H1 (cell line): ENCODE measurements around the gene SCARB2. TPM values are rescaled to one million over a fixed set of nuclear protein-coding genes. Genes with fewer than 3 reads are reported as not detected.

Source experiments
- CBX5 ChIP-seq: fragments of 300-800, 300-1000 bp; sonication (generic); IDR thresholded peaks from 2 replicates; pipeline ENCODE4 v1.7.1; 2016; ENCODE audit warnings: antibody characterized with exemption, low read length, low read depth
- CREB1 ChIP-seq: IDR thresholded peaks from 2 replicates; pipeline ENCODE4 v1.6.1; 2012; ENCODE audit warnings: inconsistent platforms
- GTF2F1 ChIP-seq: IDR thresholded peaks from 2 replicates; pipeline ENCODE4 v1.6.1; 2012; ENCODE audit warnings: low read depth, low read length, improper control_type of control experiment, borderline replicate concordance
- MAFK ChIP-seq: IDR thresholded peaks from 2 replicates; pipeline ENCODE4 v1.6.1; 2012; ENCODE audit warnings: low read depth, mild to moderate bottlenecking, improper control_type of control experiment, low read length
- NRF1 ChIP-seq: IDR thresholded peaks from 2 replicates; pipeline ENCODE4 v1.6.1; 2011; ENCODE audit warnings: mild to moderate bottlenecking, low read depth, low read length, improper control_type of control experiment
- SIX5 ChIP-seq: IDR thresholded peaks from 2 replicates; pipeline ENCODE4 v1.6.1; 2011; ENCODE audit warnings: mild to moderate bottlenecking, low read depth, low read length
- TBP ChIP-seq: IDR thresholded peaks from 2 replicates; pipeline ENCODE4 v1.6.1; 2011; ENCODE audit warnings: low read depth, low read length, improper control_type of control experiment
- polyA plus RNA-seq, 7 experiments: library from polyadenylated mRNA; depleted of rRNA in 3 of 7; stranded (reverse) in 5 of 7; unstranded in 2 of 7; fragments of >200 nt in 5 of 7; fragments of 200-250 nt in 2 of 7; gene quantifications; 1 replicate in 5 of 7; 2 replicates in 1 of 7; 4 replicates in 1 of 7; pipeline versions ENCODE4 v1.2.1 to v1.2.3, GENCODE V29; 2011 to 2013; ENCODE audit warnings: missing spikeins in 2 of 7, mixed read lengths in 2 of 7
- total RNA-seq: library from RNA; stranded (reverse); fragmentation: NEBNext Ultra II Directional; extraction: Animal tissue kit (Norgen Biotek cat#: 25700); gene quantifications from 2 replicates; pipeline ENCODE4 v1.2.1, GENCODE V29; 2021
- TF ChIP-seq, protein P1 (sequence below): IDR thresholded peaks from 2 replicates; pipeline ENCODE4 v1.6.1; 2012; ENCODE audit warnings: low read length, inconsistent platforms
- TF ChIP-seq, protein P2 (sequence below): fragments of 300-600 bp; sonication (generic); IDR thresholded peaks from 2 replicates; pipeline ENCODE4 v1.7.1; 2012; ENCODE audit warnings: low read length, moderate library complexity, mild to moderate bottlenecking, inconsistent platforms; ENCODE audit not compliant: insufficient replicate concordance

Gene SCARB2
- total and polyA plus RNA-seq, 2 of the 8 experiments (the other 6 are each of a cell fraction or from before 2014, with no cell fraction given) = 18.5 to 35.7 TPM

DNA sequence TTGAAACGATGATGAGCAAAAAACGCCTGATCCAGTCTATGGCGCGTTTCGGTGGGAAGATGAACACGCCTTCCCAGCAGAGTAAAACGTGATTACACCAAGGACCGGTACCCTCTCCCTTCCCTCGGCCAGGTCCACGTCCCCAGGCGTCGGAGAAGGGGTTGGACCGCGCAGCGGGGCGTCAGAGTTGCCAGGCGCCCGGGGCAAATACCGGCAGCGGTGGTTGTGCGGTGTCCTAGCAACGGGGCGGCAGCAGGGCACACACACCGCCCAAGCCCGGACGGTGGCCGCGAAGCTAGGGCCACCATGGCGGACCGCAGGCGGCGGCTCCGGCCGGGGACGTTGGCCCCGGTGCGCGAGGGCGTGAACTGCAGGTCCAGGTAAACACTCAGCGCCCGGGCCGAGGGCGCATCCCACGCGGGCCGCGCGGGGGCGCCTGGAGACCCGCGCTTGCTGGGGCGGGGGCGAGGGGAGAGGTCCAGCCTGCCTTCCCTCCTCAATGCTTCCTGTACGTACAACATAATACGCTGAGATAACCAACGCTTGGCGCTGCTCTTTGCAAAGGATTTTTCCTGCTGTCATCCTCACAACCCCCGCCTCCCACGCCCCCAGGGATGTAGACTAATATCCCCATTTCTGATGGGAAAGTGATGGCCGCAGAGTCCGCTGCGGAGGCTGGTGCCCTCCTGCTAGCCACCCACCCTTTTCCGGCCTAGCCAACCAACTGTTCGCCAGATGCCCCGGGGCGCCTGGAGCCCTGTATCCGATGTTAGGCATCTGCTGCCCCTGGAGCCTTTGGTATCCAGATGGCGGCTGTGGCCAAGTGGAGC is 38.0 kb upstream of the SCARB2 start, which contains the start of gene FAM47E (continued):
- TF ChIP-seq SIX5 = no peak
- no peak for TF ChIP-seq GTF2F1
- TF ChIP-seq CBX5 = no peak
- TF ChIP-seq, protein P1, sequence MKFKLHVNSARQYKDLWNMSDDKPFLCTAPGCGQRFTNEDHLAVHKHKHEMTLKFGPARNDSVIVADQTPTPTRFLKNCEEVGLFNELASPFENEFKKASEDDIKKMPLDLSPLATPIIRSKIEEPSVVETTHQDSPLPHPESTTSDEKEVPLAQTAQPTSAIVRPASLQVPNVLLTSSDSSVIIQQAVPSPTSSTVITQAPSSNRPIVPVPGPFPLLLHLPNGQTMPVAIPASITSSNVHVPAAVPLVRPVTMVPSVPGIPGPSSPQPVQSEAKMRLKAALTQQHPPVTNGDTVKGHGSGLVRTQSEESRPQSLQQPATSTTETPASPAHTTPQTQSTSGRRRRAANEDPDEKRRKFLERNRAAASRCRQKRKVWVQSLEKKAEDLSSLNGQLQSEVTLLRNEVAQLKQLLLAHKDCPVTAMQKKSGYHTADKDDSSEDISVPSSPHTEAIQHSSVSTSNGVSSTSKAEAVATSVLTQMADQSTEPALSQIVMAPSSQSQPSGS = no peak
- TF ChIP-seq MAFK = no peak
- TF ChIP-seq NRF1 = no peak
- no peak; the same call in 1 of the 2 replicates for TF ChIP-seq TBP
- TF ChIP-seq, protein P2, sequence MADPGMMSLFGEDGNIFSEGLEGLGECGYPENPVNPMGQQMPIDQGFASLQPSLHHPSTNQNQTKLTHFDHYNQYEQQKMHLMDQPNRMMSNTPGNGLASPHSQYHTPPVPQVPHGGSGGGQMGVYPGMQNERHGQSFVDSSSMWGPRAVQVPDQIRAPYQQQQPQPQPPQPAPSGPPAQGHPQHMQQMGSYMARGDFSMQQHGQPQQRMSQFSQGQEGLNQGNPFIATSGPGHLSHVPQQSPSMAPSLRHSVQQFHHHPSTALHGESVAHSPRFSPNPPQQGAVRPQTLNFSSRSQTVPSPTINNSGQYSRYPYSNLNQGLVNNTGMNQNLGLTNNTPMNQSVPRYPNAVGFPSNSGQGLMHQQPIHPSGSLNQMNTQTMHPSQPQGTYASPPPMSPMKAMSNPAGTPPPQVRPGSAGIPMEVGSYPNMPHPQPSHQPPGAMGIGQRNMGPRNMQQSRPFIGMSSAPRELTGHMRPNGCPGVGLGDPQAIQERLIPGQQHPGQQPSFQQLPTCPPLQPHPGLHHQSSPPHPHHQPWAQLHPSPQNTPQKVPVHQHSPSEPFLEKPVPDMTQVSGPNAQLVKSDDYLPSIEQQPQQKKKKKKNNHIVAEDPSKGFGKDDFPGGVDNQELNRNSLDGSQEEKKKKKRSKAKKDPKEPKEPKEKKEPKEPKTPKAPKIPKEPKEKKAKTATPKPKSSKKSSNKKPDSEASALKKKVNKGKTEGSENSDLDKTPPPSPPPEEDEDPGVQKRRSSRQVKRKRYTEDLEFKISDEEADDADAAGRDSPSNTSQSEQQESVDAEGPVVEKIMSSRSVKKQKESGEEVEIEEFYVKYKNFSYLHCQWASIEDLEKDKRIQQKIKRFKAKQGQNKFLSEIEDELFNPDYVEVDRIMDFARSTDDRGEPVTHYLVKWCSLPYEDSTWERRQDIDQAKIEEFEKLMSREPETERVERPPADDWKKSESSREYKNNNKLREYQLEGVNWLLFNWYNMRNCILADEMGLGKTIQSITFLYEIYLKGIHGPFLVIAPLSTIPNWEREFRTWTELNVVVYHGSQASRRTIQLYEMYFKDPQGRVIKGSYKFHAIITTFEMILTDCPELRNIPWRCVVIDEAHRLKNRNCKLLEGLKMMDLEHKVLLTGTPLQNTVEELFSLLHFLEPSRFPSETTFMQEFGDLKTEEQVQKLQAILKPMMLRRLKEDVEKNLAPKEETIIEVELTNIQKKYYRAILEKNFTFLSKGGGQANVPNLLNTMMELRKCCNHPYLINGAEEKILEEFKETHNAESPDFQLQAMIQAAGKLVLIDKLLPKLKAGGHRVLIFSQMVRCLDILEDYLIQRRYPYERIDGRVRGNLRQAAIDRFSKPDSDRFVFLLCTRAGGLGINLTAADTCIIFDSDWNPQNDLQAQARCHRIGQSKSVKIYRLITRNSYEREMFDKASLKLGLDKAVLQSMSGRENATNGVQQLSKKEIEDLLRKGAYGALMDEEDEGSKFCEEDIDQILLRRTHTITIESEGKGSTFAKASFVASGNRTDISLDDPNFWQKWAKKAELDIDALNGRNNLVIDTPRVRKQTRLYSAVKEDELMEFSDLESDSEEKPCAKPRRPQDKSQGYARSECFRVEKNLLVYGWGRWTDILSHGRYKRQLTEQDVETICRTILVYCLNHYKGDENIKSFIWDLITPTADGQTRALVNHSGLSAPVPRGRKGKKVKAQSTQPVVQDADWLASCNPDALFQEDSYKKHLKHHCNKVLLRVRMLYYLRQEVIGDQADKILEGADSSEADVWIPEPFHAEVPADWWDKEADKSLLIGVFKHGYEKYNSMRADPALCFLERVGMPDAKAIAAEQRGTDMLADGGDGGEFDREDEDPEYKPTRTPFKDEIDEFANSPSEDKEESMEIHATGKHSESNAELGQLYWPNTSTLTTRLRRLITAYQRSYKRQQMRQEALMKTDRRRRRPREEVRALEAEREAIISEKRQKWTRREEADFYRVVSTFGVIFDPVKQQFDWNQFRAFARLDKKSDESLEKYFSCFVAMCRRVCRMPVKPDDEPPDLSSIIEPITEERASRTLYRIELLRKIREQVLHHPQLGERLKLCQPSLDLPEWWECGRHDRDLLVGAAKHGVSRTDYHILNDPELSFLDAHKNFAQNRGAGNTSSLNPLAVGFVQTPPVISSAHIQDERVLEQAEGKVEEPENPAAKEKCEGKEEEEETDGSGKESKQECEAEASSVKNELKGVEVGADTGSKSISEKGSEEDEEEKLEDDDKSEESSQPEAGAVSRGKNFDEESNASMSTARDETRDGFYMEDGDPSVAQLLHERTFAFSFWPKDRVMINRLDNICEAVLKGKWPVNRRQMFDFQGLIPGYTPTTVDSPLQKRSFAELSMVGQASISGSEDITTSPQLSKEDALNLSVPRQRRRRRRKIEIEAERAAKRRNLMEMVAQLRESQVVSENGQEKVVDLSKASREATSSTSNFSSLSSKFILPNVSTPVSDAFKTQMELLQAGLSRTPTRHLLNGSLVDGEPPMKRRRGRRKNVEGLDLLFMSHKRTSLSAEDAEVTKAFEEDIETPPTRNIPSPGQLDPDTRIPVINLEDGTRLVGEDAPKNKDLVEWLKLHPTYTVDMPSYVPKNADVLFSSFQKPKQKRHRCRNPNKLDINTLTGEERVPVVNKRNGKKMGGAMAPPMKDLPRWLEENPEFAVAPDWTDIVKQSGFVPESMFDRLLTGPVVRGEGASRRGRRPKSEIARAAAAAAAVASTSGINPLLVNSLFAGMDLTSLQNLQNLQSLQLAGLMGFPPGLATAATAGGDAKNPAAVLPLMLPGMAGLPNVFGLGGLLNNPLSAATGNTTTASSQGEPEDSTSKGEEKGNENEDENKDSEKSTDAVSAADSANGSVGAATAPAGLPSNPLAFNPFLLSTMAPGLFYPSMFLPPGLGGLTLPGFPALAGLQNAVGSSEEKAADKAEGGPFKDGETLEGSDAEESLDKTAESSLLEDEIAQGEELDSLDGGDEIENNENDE = no peak
- TF ChIP-seq CREB1 = no peak
